Transverse colon (tissue), 4 donors: ENCODE measurements around the gene HMGB1.

Experiments used
- CTCF ChIP-seq, 5 experiments: fragments of 200-600 bp in 3 of 5; fragments of 450-650 bp in 2 of 5; sonication (generic) in 3 of 5; IDR thresholded peaks; 1 replicate in 2 of 5; 2 replicates in 3 of 5; pipeline ENCODE4 v1.5.1; 2016 to 2017; ENCODE audit warnings: antibody characterized with exemption in 5 of 5, inconsistent platforms in 3 of 5, mild to moderate bottlenecking in 2 of 5, moderate library complexity in 1 of 5
- EP300 ChIP-seq: sonication (generic); formaldehyde crosslinking; IDR thresholded peaks from one replicate; pipeline ENCODE4 v1.6.1; 2017; ENCODE audit warnings: antibody characterized with exemption, low read depth
- POLR2A ChIP-seq: fragments of 450-650 bp; IDR thresholded peaks from one replicate; pipeline ENCODE4 v1.6.1; 2016; ENCODE audit warnings: antibody characterized with exemption, mild to moderate bottlenecking, moderate library complexity
- POLR2AphosphoS5 ChIP-seq, 3 donors: sonication (generic); formaldehyde crosslinking; IDR thresholded peaks; one replicate each; pipeline ENCODE4 v1.6.1; 2016; ENCODE audit warnings: antibody characterized with exemption in 3 of 3

DNA sequence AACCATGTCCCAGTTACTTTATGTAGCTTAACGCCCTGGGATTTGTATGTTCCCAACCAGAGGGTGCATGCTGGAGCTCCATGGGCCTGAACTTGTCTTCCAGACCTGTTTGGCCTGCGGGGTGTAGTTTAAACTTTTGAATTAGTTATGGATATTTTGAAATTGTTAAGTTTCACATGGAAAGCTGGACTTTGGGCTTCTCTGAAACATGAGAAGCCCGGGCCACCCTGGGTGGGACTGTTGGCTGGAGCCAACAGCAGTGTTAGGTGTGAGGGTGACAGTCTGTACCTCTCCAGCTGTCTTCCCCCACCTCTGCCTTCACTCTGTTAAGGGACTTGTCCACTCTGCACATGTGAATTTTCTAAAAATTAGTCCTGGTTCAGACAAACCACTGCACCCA, 41.8 kb downstream of the HMGB1 start:
- TF ChIP-seq CTCF (IDR thresholded peaks at IDR 0.05) (no peak), POLR2A (no peak), POLR2AphosphoS5 (IDR thresholded peaks at IDR 0.05) (no peak), EP300 (no peak)
